ENCODE results near the gene LGR6. TPM values are rescaled to one million over a fixed set of nuclear protein-coding genes. Genes with fewer than 3 reads are reported as not detected.

The LGR6 gene
- total RNA-seq, 1 donor from 2014 or later = 0.53 TPM

GRCh38 chr1:202208351-202208857 is 14.8 kb downstream of the LGR6 start:
- DNase-seq (ENCODE audit: low spot score) = no peak
- intact Hi-C loops (cut with DNase I) = no loop called here
- ATAC-seq = no peak

DNA sequence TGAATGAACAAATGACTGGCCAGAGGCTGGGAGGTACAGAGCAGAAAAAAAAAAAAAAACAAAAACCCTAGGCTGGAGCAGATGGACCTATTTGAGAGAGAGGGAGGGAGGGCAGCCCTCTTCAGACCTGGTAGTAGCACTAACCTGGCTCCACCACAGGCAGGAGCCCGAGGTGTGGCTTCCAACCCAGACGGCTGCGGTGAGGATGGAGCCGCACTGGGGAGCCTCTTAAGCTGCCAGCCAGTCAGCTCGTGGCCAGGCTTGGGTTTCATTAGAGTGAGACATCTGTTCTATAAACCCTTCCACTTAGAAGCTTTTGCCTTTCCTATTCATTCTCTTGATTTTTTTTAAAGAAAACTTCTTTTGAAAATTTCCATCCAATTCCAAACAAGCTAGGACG is 16.8 kb downstream of the LGR6 start:
- intact Hi-C loops (cut with DNase I) = no loop called here
- ATAC-seq (no peak), DNase-seq (ENCODE audit: low spot score) (no peak)

DNA sequence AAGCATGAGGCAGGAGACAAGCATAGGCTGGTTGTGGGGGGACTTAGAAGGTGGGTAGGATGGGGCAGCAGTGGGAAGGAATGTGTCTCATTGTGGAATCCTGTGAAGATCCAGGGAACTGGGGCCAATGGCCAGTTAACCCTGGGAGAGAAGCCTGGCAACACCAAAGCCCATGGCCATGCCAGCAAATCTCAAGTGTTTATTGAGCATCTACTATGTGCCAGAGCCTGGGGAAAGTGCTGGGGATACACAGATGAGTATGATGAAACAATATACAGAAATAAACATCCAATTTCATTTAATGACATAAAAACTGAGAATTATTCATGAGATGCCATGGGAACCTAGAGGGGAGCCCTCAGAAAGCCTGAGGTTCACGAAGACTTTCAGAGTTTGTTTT is 17.4 kb downstream of the LGR6 start:
- ATAC-seq (no peak), DNase-seq (ENCODE audit: low spot score) (no peak)
- intact Hi-C loops (cut with DNase I) = no loop called here

DNA sequence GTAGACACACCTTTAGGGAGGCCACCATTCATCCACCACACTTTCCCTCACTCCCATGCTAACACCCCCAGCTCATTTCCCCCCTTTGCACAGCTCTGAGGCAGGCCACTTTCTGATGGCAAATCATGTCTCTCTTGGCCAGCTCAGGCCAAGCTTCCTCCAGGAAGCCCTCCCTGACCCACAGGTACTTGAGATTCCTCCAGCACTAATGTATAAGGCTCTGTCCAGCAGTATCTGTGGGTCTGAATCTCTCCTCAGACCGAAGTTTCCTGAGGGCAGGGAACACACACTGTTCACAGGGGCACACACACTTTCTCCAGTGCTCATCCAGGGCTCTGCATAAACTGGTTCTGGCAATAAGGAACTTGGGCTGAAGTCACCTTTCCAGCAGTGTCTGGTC is 19.2 kb downstream of the LGR6 start:
- intact Hi-C loops (cut with DNase I) = no loop called here
- no peak for ATAC-seq
- DNase-seq (ENCODE audit: low spot score) = no peak

GRCh38 chr1:202213361-202214088 is 19.9 kb downstream of the LGR6 start:
- no peak for ATAC-seq
- intact Hi-C loops (cut with DNase I) = no loop called here

GRCh38 chr1:202214089-202214843 is 20.7 kb downstream of the LGR6 start:
- DNase-seq (ENCODE audit: low spot score) (no peak), ATAC-seq (no peak)
- intact Hi-C loops (cut with DNase I) = no loop called here

More at GRCh38 chr1:202213361-202214088, 19.9 kb downstream of the LGR6 start:
- no peak for DNase-seq (ENCODE audit: low spot score)

- ATAC-seq (no peak), DNase-seq (ENCODE audit: low spot score) (no peak)
- intact Hi-C loops (cut with DNase I) = no loop called here
These were observed 22.0 kb downstream of the LGR6 start for GRCh38 chr1:202215472-202216130.

- DNase-seq (ENCODE audit: low spot score) (no peak), ATAC-seq (no peak)
- intact Hi-C loops (cut with DNase I) = no loop called here
These were observed 23.1 kb downstream of the LGR6 start for GRCh38 chr1:202216691-202217090.

DNA sequence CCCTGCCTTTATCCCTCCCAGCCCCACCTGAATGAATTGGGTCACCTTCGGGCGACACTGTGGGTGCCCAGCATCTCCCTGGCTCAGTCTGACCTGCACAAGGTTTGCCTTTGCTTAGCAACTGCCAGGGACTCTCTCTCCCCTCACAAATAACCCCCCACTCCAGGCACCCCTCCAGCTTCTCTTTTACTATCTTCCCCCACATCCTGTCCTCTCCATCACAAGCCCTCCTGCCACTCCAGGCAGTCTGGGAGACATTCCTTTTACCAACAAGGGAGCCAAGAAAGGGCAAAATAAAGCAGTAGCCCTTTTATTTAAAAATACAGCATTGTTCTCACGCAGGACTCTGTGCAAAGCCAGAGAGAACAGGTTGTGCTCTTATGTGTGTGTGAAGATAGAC is 23.9 kb downstream of the LGR6 start:
- intact Hi-C loops (cut with DNase I) = no loop called here
- no peak for ATAC-seq
- no peak for DNase-seq (ENCODE audit: low spot score)

DNA sequence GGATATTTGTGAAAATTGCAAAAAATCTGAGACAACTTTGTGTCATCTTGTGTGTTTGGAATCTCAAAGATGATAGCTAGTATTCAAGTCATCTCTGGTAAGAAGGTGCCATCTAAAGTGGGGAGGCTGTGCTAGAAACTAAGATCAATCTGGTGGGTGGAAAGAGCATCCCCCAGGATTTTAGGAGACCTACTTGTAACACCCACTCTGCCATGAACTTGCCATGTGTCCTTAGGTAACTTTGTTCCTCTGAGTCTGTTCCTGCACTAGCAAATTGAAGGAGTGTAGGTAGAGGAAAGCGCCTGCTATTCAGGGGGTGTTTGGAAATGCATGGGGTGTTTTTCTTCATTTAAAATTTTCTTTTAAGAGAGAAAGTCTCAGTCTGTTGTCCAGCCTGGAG is 24.4 kb downstream of the LGR6 start:
- DNase-seq (ENCODE audit: low spot score) (no peak), ATAC-seq (no peak)
- intact Hi-C loops (cut with DNase I) = no loop called here

DNA sequence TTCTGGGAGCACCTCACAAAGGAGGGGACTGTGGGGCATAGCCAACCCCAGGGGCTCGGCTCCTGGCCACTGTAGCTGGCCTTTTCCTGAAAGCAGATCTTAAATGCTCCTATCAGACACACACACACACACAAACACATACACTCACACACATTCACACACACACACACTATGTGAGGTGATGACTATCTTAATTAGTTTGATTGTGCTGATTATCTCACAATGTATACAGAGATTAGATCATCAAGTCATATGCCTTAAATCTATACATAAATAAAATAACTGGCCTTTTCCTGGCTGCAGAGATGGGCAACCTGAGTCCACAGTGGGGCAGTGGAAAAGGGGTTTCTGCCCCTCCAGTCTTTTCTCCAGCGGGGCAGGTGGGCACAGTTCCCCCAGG is 27.1 kb downstream of the LGR6 start:
- DNase-seq (ENCODE audit: low spot score) = no peak
- no peak for ATAC-seq
- intact Hi-C loops (cut with DNase I) = no loop called here

DNA sequence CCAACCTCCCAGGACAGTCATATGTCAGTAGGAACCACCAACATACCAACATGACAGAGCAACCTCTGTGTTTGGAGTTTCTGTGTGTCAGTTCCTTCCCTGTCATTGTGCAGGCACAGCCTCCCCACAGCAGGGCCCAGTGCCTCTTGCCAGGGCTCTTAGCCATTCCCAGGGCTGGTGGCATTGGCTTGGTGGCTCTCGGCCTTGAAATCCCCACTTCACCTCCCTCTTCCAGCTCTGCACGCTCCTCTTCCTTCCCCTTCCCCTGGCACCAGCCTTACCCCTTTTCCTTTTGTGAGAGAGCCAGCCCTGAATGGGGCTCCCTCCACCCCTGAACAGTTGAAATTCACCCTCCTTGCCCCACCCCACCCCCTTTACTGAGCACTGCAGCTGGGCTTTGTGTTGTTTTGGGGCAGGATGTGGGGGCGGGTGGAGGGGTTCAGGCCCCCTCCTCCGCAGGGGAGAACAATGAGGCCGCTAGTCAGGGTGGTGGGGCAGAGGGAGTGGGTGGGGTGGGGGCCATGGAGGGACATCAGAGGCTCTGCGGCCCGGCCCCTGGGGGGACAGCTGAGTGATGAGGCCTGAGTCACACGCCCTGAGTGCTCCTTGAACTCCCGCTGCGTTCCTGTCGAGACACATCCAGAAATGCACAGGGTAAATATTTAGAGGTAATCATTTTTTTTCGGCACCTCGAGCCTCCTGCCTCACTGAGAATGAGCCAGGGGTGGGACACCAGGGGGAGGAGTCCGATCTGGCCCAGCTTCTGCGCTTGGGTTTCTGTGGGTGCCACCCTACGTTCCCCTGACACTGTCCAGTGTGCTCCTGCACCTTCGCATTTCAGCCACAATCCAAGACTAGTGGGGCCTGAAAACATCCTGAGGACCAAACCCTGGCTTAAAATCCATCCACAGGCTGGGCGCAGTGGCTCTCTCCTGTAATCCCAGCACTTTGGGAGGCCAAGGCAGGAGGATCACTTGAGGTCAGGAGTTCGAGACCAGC is 28.6 kb downstream of the LGR6 start:
- DNase-seq (ENCODE audit: low spot score) (no peak), ATAC-seq (no peak)
- intact Hi-C loops (cut with DNase I) = no loop called here

DNA sequence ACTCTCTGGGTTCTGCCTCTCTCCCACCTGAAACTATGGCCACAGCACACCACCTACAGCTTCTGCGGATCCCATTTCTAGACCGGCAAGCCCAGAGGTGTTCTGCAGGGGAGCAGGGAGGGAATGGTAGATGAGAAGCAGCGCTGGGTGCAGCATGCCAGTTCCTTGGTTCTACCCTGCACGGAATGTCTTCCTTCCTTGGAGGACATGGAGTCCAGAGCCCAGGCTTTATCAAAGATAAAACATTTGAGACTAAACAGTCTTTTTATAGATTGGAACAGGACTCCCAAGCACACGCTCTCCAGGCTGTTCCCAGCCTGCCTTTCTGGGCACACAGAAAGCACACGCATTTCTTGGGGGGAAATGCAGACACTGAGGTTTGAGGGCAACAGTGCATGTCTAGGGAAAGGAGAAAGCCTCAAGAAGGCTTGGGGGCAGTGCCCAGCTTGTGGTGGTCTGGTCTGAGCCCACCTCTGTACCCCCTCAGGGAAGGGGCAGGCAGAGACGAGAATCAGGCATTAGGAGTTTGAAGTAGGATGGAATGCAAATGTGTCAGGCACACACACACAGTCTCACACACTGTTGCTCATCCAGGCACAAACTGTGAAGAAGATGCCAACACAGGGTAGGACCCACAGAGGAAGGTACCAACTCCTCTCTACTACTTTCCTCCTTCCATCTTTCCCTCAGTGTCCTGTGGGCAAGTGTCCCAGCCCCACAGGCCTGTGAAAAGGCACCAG is 29.7 kb downstream of the LGR6 start:
- intact Hi-C loops (cut with DNase I) = no loop called here
- DNase-seq (ENCODE audit: low spot score) (no peak), ATAC-seq (no peak)

GRCh38 chr1:202224453-202224852 is 30.9 kb downstream of the LGR6 start:
- ATAC-seq (no peak), DNase-seq (ENCODE audit: low spot score) (no peak)
- intact Hi-C loops (cut with DNase I) = no loop called here

DNA sequence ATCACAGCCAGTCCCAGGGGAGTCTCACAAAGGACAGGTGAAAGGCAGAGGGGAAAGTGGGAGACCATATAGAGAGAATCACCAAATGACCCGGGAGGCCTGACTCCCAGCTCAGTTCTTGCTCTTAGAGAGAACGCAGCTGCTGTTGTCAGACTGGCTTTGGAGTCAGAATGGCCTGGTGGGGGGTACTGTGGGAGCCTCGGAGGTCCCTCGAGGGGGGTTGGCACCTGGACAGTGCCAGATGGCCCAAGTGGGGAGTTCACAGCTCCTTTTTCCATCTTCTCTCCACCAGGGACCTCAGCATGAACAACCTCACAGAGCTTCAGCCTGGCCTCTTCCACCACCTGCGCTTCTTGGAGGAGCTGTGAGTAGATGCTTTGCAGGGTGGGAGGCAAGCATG is 31.5 kb downstream of the LGR6 start:
- intact Hi-C loops (cut with DNase I) = no loop called here
- no peak for DNase-seq (ENCODE audit: low spot score)
- no peak for ATAC-seq

- intact Hi-C loops (cut with DNase I) = no loop called here
- DNase-seq (ENCODE audit: low spot score) (no peak), ATAC-seq (no peak)
These were observed 33.6 kb downstream of the LGR6 start for GRCh38 chr1:202227053-202227672.

GRCh38 chr1:202227997-202228401 is 34.4 kb downstream of the LGR6 start:
- intact Hi-C loops (cut with DNase I) = no loop called here
- ATAC-seq = no peak
- DNase-seq (ENCODE audit: low spot score) = no peak
